IMR-90 (cell line): ENCODE measurements around the gene SEC22B. TPM values are rescaled to one million over a fixed set of nuclear protein-coding genes. Genes with fewer than 3 reads are reported as not detected.
"Not testable (repeated sequence)": the region's sequence is repeated elsewhere in the genome, so short reads cannot be mapped to it uniquely, and the experiment has no call there.

ENCODE experiments used
- ATAC-seq: fragments of 200-7000 bp; cut with Tn5 transposase; 2 replicates; pipeline ENCODE4 v1.9.1; 2020; ENCODE audit warnings: low read depth, mild to moderate bottlenecking, moderate library complexity
- BruUV-seq: library from RNA; stranded (reverse); fragments of 400-500 nt; replicated peaks from 2 replicates; lab custom pipeline; 2021; lab: Mats Ljungman, UMichigan
- CTCF ChIA-PET: fragments of 300-600 bp; formaldehyde crosslinking; extraction: SDS; loops from one replicate; lab custom pipeline; 2021; ENCODE audit warnings: antibody characterized with exemption; lab: Yijun Ruan, JAX
- POLR2A ChIA-PET: fragments of 300-600 bp; sonication (Branson Sonifier 250); formaldehyde crosslinking; loops from one replicate; lab custom pipeline; 2022; ENCODE audit warnings: antibody characterized with exemption; ENCODE audit not compliant: unreplicated experiment; lab: Charles Lee
- DNase-seq: peaks from one replicate; pipeline ENCODE4 v3.0.0; 2013
- H2AFZ ChIP-seq: replicated peaks from 2 replicates; pipeline ENCODE3; 2013; ENCODE audit warnings: low read length, mild to moderate bottlenecking; ENCODE audit not compliant: poor library complexity
- H2AK5ac ChIP-seq: 2 replicates; pipeline ENCODE4 v1.6.1; 2013; ENCODE audit warnings: low read depth, low read length, inconsistent platforms
- H2AK9ac ChIP-seq: replicated peaks from 2 replicates; pipeline ENCODE3; 2013; ENCODE audit warnings: mild to moderate bottlenecking, low read depth, low read length, moderate library complexity; ENCODE audit not compliant: poor library complexity
- H2BK120ac ChIP-seq: 2 replicates; pipeline ENCODE4 v1.6.1; 2013; ENCODE audit warnings: low read depth, low read length, inconsistent platforms
- H2BK15ac ChIP-seq: 3 replicates; pipeline ENCODE4 v1.6.1; 2013; ENCODE audit warnings: low read depth, low read length, inconsistent platforms
- H2BK20ac ChIP-seq: 2 replicates; pipeline ENCODE4 v1.6.1; 2013; ENCODE audit warnings: low read depth, mild to moderate bottlenecking, inconsistent platforms, low read length, moderate library complexity
- H2BK5ac ChIP-seq: 2 replicates; pipeline ENCODE4 v1.6.1; 2013; ENCODE audit warnings: mild to moderate bottlenecking, low read depth, low read length, inconsistent platforms; ENCODE audit not compliant: poor library complexity, severe bottlenecking
- H3K14ac ChIP-seq: replicated peaks from 2 replicates; pipeline ENCODE4 v1.6.1; 2013; ENCODE audit warnings: low read depth, low read length, inconsistent platforms
- H3K18ac ChIP-seq: 2 replicates; pipeline ENCODE4 v1.6.1; 2013; ENCODE audit warnings: low read depth, low read length, control low read depth
- H3K23ac ChIP-seq: 2 replicates; pipeline ENCODE4 v1.6.1; 2013; ENCODE audit warnings: low read depth, low read length, inconsistent platforms
- H3K27ac ChIP-seq: 2 replicates; pipeline ENCODE4 v1.5.1; 2013; ENCODE audit warnings: mild to moderate bottlenecking, control low read depth, low read length; ENCODE audit not compliant: insufficient read depth
- H3K27me3 ChIP-seq: 2 replicates; pipeline ENCODE4 v1.6.1; 2013; ENCODE audit warnings: low read length; ENCODE audit not compliant: control insufficient read depth, insufficient read depth
- H3K36me3 ChIP-seq: 2 replicates; pipeline ENCODE4 v1.6.1; 2013; ENCODE audit warnings: low read length, mixed read lengths; ENCODE audit not compliant: control insufficient read depth, insufficient read depth
- H3K4ac ChIP-seq: 2 replicates; pipeline ENCODE4 v1.6.1; 2013; ENCODE audit warnings: low read depth, low read length, inconsistent platforms
- H3K4me1 ChIP-seq: 2 replicates; pipeline ENCODE4 v1.6.1; 2013; ENCODE audit warnings: low read length, mixed read lengths; ENCODE audit not compliant: control insufficient read depth, insufficient read depth
- H3K4me2 ChIP-seq: 2 replicates; pipeline ENCODE4 v1.6.1; 2013; ENCODE audit warnings: low read depth, mild to moderate bottlenecking, control low read depth, low read length, moderate library complexity
- H3K4me3 ChIP-seq: 2 replicates; pipeline ENCODE4 v1.5.1; 2013; ENCODE audit warnings: low read depth, mild to moderate bottlenecking, control low read depth, low read length, moderate library complexity; ENCODE audit not compliant: insufficient read depth
- H3K56ac ChIP-seq: 2 replicates; pipeline ENCODE4 v1.6.1; 2013; ENCODE audit warnings: low read length, inconsistent platforms; ENCODE audit not compliant: insufficient read depth; ENCODE audit errors: extremely low read depth
- H3K79me1 ChIP-seq, 2 experiments: 2 replicates each; pipeline ENCODE4 v1.6.1; 2013; ENCODE audit warnings: low read length in 2 of 2, inconsistent platforms in 1 of 2, low read depth in 1 of 2
- H3K9ac ChIP-seq: 2 replicates; pipeline ENCODE4 v1.6.1; 2013; ENCODE audit warnings: low read depth, low read length, control low read depth
- H3K9me1 ChIP-seq: 2 replicates; pipeline ENCODE4 v1.6.1; 2013; ENCODE audit warnings: low read length, inconsistent platforms; ENCODE audit not compliant: insufficient read depth
- H3K9me3 ChIP-seq: 2 replicates; pipeline ENCODE4 v1.6.1; 2013; ENCODE audit warnings: low read length; ENCODE audit not compliant: control insufficient read depth, insufficient read depth
- H4K20me1 ChIP-seq: 2 replicates; pipeline ENCODE4 v1.6.1; 2013; ENCODE audit warnings: low read length, inconsistent platforms; ENCODE audit not compliant: insufficient read depth
- H4K5ac ChIP-seq: 2 replicates; pipeline ENCODE4 v1.6.1; 2013; ENCODE audit warnings: mild to moderate bottlenecking, low read depth, low read length, control low read depth
- H4K8ac ChIP-seq, 2 experiments: 2 replicates each; pipeline ENCODE4 v1.6.1; 2013; ENCODE audit warnings: low read depth in 2 of 2, low read length in 2 of 2, control low read depth in 1 of 2, inconsistent platforms in 1 of 2
- H4K91ac ChIP-seq: 2 replicates; pipeline ENCODE4 v1.6.1; 2013; ENCODE audit warnings: low read depth, low read length, inconsistent platforms; ENCODE audit not compliant: insufficient read depth
- WGBS, 2 experiments: methylation state at CpG; one replicate each; pipeline versions ENCODE4 v1.1.5 to v1.1.7; 2013; ENCODE audit warnings: missing lambda C conversion rate in 2 of 2; ENCODE audit not compliant: insufficient read length in 1 of 2; ENCODE audit errors: extremely low coverage in 2 of 2; 5-methylcytosine and 5-hydroxymethylcytosine counted together
- dilution Hi-C: fragments of 300-500 bp; cut with HindIII; formaldehyde crosslinking; loops from one replicate; pipeline ENCODE4 v1.14.3; 2018; ENCODE audit warnings: low sequenced_read_pairs; ENCODE audit not compliant: unreplicated experiment
- in situ Hi-C: fragments of 300-500 bp; cut with MboI; formaldehyde crosslinking; loops from 3 replicates; pipeline ENCODE4 v1.14.3; 2019; ENCODE audit warnings: low sequenced_read_pairs, inconsistent platforms, mixed read lengths
- intact Hi-C: fragments of 100-400 bp; cut with micrococcal nuclease; formaldehyde crosslinking; loops from 2 replicates; pipeline ENCODE4 v1.10.0; 2022
- polyA plus RNA-seq, 3 experiments: library from polyadenylated mRNA; depleted of rRNA; stranded (reverse); fragments of >200 nt; gene quantifications; 2 replicates each; pipeline ENCODE4 v1.2.3, GENCODE V29; 2012; ENCODE audit warnings: low replicate concordance in 1 of 3
- total RNA-seq: library from RNA; depleted of rRNA; stranded (reverse); fragments of >200 nt; gene quantifications from 2 replicates; pipeline ENCODE4 v1.2.3, GENCODE V29; 2012

Gene SEC22B
- total and polyA plus RNA-seq, 2 of the 4 experiments (the other 2 are of a cell fraction): 35.9 to 57.4 TPM

GRCh38 chr1:120210754-120211153 is 34.4 kb upstream of the SEC22B start:
- not testable (repeated sequence) for BruUV-seq, H2BK120ac ChIP-seq

GRCh38 chr1:120196863-120197775 is 20.8 kb upstream of the SEC22B start:
- Histone ChIP-seq H4K8ac (0 out of 4 replicates have a peak overlapping the region, but pooled peaks have one; percentile 25 to 50), H3K4me2 (peak overlapping the region; percentile 66), H3K4me3 (peak overlapping the region; percentile 33)
- H3K14ac ChIP-seq, H3K27me3 ChIP-seq, DNase-seq, POLR2A ChIA-PET, H3K79me1 ChIP-seq, H3K56ac ChIP-seq, dilution Hi-C loops, H2BK15ac ChIP-seq, H2BK120ac ChIP-seq, H2BK5ac ChIP-seq, H3K9me1 ChIP-seq, H3K9ac ChIP-seq, intact Hi-C loops, BruUV-seq, in situ Hi-C loops, H3K9me3 ChIP-seq, H2AFZ ChIP-seq, H4K5ac ChIP-seq, H3K27ac ChIP-seq, H4K20me1 ChIP-seq, CTCF ChIA-PET, H3K4ac ChIP-seq, H3K4me1 ChIP-seq, H3K36me3 ChIP-seq, H3K23ac ChIP-seq, H2BK20ac ChIP-seq, H2AK5ac ChIP-seq, H4K91ac ChIP-seq, H2AK9ac ChIP-seq, H3K18ac ChIP-seq: not testable (repeated sequence)
- 8% methylated on average over 5 of the region's 55 CpGs; no CpG with 5 or more reads in 1 of the 2 experiments for WGBS, 2 experiments
- peak; percentile 83 for ATAC-seq

More at GRCh38 chr1:120210754-120211153, 34.4 kb upstream of the SEC22B start:
- H3K4me3 ChIP-seq, H3K9me3 ChIP-seq, H3K4me1 ChIP-seq, H3K4me2 ChIP-seq, H2BK5ac ChIP-seq, H3K27me3 ChIP-seq, H4K20me1 ChIP-seq, H3K36me3 ChIP-seq, H2AK5ac ChIP-seq, H3K79me1 ChIP-seq, H3K23ac ChIP-seq, H3K4ac ChIP-seq, H2AFZ ChIP-seq, H3K14ac ChIP-seq, DNase-seq, H4K8ac ChIP-seq, intact Hi-C loops, H3K18ac ChIP-seq, H2BK15ac ChIP-seq, ATAC-seq, H4K5ac ChIP-seq, H2AK9ac ChIP-seq, in situ Hi-C loops, H3K27ac ChIP-seq, H3K9me1 ChIP-seq, CTCF ChIA-PET, POLR2A ChIA-PET, H4K91ac ChIP-seq, H2BK20ac ChIP-seq, H3K56ac ChIP-seq, H3K9ac ChIP-seq, dilution Hi-C loops: not testable (repeated sequence)
- no CpG with 5 or more reads among the region's 6 CpGs for WGBS, 2 experiments
